KMS-11 (cell line): ENCODE measurements around the gene BTBD2.

Experiments used
- H2AFZ ChIP-seq: fragments of 200-600 bp; sonication (generic); 2 replicates; pipeline ENCODE4 v1.6.1; 2016; ENCODE audit warnings: antibody characterized with exemption, mixed run types, low read depth
- H3K27ac ChIP-seq: fragments of 200-600 bp; sonication (generic); 2 replicates; pipeline ENCODE4 v1.6.1; 2016; ENCODE audit warnings: mild to moderate bottlenecking, mixed run types
- H3K27me3 ChIP-seq: fragments of 200-600 bp; sonication (generic); 2 replicates; pipeline ENCODE4 v1.6.1; 2017; ENCODE audit warnings: mild to moderate bottlenecking, low read depth, mixed run types, moderate library complexity; ENCODE audit not compliant: insufficient read depth
- H3K36me3 ChIP-seq: fragments of 200-600 bp; sonication (generic); 2 replicates; pipeline ENCODE4 v1.6.1; 2017; ENCODE audit warnings: mild to moderate bottlenecking, mixed run types; ENCODE audit not compliant: insufficient read depth
- H3K4me1 ChIP-seq: fragments of 200-600 bp; sonication (generic); 2 replicates; pipeline ENCODE4 v1.6.1; 2016; ENCODE audit warnings: mild to moderate bottlenecking, low read depth, mixed run types; ENCODE audit not compliant: poor library complexity, severe bottlenecking
- H3K4me2 ChIP-seq: fragments of 200-600 bp; sonication (generic); 2 replicates; pipeline ENCODE4 v1.7.0; 2016; ENCODE audit warnings: mild to moderate bottlenecking, mixed run types
- H3K4me3 ChIP-seq: fragments of 200-600 bp; sonication (generic); IDR thresholded peaks from 2 replicates; pipeline ENCODE4 v1.6.1; 2017; ENCODE audit warnings: low read depth, low read length, mixed read lengths; ENCODE audit not compliant: insufficient read depth
- H3K79me2 ChIP-seq: fragments of 200-600 bp; sonication (generic); 2 replicates; pipeline ENCODE4 v1.6.1; 2016; ENCODE audit warnings: low read depth, mixed run types; ENCODE audit not compliant: insufficient read depth
- H3K9ac ChIP-seq: fragments of 200-600 bp; sonication (generic); 2 replicates; pipeline ENCODE4 v1.6.1; 2016; ENCODE audit warnings: mild to moderate bottlenecking, mixed run types
- H4K20me1 ChIP-seq: fragments of 200-600 bp; sonication (generic); 2 replicates; pipeline ENCODE4 v1.6.1; 2016; ENCODE audit warnings: mild to moderate bottlenecking, mixed run types; ENCODE audit not compliant: insufficient read depth
- TF ChIP-seq, protein P1 (sequence below): fragments of 200-600 bp; sonication (generic); conservative IDR thresholded peaks from 2 replicates; pipeline ENCODE4 v1.6.1; 2017; ENCODE audit warnings: low read depth, mild to moderate bottlenecking, antibody characterized with exemption, low read length, moderate library complexity, mixed read lengths

Gene BTBD2

DNA sequence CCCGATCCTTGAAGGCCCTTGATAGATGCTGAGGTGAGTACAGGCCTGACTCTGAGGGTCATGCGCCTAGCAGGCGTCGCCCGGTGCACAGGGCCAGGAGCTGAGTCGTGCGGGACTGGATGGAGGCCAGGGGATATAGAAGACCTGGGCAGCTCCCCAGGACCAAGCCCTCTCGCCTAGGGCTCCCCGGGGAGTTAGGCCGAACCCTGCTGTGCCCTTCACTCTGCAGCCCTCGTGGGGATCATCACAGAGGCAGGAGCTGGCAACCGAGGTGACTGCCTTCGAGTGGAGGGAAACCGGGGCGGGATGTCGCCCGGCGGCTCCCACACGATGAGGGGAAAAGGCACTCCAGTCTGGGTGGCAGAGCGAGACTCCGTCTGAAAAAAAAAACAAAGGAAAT is 62.9 kb downstream of the BTBD2 start:
- H3K36me3 ChIP-seq: no peaks in the 10 kb centered on the region

DNA sequence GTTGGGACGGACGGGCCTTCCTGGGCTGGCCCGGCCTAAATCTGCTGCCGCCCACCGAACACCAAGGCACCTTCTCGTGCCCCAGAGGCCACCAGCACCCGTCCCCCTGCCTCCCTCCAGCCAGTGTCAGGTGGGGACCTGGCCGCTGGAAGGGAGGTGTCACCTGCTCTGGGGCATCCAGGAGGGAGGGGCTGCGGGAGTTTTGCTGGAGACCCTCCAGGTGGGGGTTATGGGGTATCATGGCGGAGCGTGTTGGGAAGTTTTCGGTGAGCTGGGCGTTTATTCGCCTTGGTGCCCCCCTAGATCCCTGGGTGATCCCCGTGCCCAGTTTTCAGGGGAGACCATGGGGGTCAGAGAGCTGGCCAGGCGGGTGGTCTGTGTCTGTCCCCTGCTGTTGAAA is 64.9 kb downstream of the BTBD2 start:
- H3K4me2 ChIP-seq: no peak overlapping the region
- H3K9ac ChIP-seq: no peak overlapping the region
- H4K20me1 ChIP-seq: no peaks in the 10 kb centered on the region
- H3K36me3 ChIP-seq: no peaks in the 10 kb centered on the region; the same call in 1 of the 2 replicates
- no peaks in the 10 kb centered on the region for H3K27me3 ChIP-seq
- no peak overlapping the region for H3K27ac ChIP-seq
- no peak overlapping the region for H3K4me3 ChIP-seq
- no peaks in the 10 kb centered on the region for H3K4me1 ChIP-seq
- TF ChIP-seq, protein P1, sequence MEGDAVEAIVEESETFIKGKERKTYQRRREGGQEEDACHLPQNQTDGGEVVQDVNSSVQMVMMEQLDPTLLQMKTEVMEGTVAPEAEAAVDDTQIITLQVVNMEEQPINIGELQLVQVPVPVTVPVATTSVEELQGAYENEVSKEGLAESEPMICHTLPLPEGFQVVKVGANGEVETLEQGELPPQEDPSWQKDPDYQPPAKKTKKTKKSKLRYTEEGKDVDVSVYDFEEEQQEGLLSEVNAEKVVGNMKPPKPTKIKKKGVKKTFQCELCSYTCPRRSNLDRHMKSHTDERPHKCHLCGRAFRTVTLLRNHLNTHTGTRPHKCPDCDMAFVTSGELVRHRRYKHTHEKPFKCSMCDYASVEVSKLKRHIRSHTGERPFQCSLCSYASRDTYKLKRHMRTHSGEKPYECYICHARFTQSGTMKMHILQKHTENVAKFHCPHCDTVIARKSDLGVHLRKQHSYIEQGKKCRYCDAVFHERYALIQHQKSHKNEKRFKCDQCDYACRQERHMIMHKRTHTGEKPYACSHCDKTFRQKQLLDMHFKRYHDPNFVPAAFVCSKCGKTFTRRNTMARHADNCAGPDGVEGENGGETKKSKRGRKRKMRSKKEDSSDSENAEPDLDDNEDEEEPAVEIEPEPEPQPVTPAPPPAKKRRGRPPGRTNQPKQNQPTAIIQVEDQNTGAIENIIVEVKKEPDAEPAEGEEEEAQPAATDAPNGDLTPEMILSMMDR: no peak
- H3K79me2 ChIP-seq: peaks cover 69% of the 10 kb centered on the region
- no peak overlapping the region for H2AFZ ChIP-seq

More for the DNA sequence above, 62.9 kb downstream of the BTBD2 start:
- no peak overlapping the region for H3K4me3 ChIP-seq
- H3K4me1 ChIP-seq: no peaks in the 10 kb centered on the region
- H3K4me2 ChIP-seq: no peak overlapping the region
- H3K27ac ChIP-seq: no peak overlapping the region
- H3K79me2 ChIP-seq: peaks cover 65% of the 10 kb centered on the region
- TF ChIP-seq, protein P1: no peak
- no peaks in the 10 kb centered on the region for H4K20me1 ChIP-seq
- H3K27me3 ChIP-seq: no peaks in the 10 kb centered on the region
- H3K9ac ChIP-seq: no peak overlapping the region
- H2AFZ ChIP-seq: no peak overlapping the region

DNA sequence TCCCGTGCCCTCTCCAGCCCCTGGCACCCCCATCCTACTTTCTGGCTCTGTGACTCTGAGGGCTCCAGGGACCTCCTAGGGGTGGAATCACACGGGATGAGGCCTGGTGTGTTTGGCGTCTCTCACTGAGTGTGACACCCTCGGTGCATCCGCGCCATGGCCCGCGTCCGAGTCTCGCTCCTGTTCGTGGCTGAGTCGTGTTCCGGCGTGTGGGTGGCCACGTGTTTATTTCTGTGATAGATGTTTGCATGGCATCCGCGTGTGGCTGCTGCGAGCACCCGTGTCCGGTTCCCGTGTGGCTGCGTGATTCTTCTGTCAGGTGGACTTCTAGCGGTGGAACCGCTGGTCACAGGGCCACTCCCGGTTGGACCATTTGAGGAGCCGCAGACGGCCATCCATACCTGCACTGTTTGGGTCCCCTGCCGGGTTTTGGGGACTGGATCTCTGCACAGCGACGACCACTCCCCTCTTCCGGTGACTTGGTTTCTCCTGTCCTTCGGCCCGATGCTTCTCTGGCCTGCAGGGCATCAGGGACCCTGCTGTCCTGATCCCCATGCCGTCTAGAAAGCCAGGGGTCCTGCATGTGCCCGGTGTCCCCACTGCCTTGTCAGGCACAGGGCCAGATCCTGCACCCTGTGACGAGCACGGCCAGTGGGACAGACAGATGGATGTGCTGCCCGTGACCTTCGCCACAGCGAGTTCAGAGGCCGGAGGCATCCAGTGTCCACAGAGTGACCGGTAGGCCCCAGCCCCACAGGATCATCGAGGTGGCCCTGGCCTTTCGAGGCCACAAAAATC is 66.0 kb downstream of the BTBD2 start:
- H3K79me2 ChIP-seq: peaks cover 75% of the 10 kb centered on the region
- H3K27ac ChIP-seq: no peak overlapping the region
- H2AFZ ChIP-seq: no peak overlapping the region
- H3K4me3 ChIP-seq: no peak overlapping the region
- no peak overlapping the region for H3K9ac ChIP-seq
- no peak overlapping the region for H3K4me2 ChIP-seq
- no peaks in the 10 kb centered on the region for H3K27me3 ChIP-seq
- H4K20me1 ChIP-seq: no peaks in the 10 kb centered on the region
- TF ChIP-seq, protein P1: no peak
- H3K36me3 ChIP-seq: no peaks in the 10 kb centered on the region; the same call in 1 of the 2 replicates
- H3K4me1 ChIP-seq: no peaks in the 10 kb centered on the region

DNA sequence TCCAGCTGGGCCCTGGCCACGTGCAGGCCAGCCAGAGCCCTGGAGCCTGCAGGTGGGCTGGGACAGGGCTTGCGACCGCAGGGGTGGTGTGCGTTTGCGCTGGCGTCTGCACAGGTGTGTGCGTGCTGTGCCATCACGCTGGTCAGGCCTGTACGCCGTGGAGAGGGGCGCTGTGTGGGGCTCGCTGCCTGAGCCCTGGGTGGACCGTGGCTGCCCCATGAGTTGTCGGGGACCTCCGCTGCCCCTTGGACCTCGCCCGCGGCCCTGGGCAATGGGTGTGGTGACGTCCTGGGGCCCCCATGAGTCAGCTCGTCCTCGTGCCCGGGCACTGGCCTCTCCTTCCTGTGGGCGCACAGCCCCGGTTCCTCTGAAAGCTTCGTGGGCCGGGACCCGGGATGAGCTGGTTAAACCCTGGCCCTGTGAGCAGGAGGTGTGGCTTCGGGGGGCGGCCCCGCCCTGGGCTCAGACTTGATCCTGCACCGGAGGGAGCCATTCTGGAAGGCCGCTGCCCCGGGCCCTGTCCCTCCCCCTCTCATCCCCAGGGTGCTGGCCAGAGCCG is 67.8 kb downstream of the BTBD2 start:
- Histone ChIP-seq H3K79me2 (peaks cover 77% of the 10 kb centered on the region), H2AFZ (no peak overlapping the region), H3K4me1 (peaks cover 7% of the 10 kb centered on the region), H3K4me2 (no peak overlapping the region), H3K4me3 (no peak overlapping the region), H3K27me3 (no peaks in the 10 kb centered on the region), H3K9ac (no peak overlapping the region), H3K36me3 (no peaks in the 10 kb centered on the region; the same call in 1 of the 2 replicates), H3K27ac (no peak overlapping the region), H4K20me1 (peaks cover 9% of the 10 kb centered on the region; the same call in 1 of the 2 replicates)
- TF ChIP-seq, protein P1: no peak
